ENCODE data around the gene CCL15.

DNA sequence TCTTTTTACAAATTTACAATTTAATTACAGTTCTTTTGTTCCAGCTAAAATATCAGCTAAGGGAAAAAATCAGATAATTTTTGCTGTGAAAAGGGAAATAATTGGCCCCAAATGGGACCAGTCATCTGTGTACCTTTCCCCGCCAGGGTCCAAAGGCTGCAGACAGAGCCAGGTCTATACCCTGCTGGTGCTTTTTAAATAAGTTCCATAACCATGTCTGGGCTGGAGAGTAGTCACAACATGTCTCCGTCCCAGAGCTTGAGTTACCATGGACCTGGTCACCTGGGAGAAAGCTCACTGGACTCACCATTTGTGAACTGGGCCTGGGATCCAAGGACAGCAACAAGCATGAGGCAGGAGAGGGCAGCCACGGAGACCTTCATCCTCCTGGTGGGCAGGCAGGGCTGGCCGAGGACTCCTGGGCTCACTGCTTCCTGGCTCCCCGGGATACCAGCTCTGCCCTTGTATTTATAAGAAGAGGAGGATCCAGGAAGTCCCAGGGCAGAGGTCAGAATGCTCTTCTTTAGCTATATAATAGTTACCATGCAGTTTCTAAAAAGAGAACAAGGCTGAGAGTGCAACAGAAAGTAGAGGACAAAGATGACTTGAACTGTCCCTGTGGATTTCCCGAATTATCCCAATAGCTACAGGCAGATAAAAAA is at the start of gene CCL15:
- TF ChIP-seq, protein P1, sequence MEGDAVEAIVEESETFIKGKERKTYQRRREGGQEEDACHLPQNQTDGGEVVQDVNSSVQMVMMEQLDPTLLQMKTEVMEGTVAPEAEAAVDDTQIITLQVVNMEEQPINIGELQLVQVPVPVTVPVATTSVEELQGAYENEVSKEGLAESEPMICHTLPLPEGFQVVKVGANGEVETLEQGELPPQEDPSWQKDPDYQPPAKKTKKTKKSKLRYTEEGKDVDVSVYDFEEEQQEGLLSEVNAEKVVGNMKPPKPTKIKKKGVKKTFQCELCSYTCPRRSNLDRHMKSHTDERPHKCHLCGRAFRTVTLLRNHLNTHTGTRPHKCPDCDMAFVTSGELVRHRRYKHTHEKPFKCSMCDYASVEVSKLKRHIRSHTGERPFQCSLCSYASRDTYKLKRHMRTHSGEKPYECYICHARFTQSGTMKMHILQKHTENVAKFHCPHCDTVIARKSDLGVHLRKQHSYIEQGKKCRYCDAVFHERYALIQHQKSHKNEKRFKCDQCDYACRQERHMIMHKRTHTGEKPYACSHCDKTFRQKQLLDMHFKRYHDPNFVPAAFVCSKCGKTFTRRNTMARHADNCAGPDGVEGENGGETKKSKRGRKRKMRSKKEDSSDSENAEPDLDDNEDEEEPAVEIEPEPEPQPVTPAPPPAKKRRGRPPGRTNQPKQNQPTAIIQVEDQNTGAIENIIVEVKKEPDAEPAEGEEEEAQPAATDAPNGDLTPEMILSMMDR (IDR thresholded peaks at IDR 0.05), result no peak
- TF ChIP-seq POLR2A (IDR thresholded peaks at IDR 0.05), result no peak

Measured in body of pancreas (tissue), 4 donors.